PC-3 (cell line): ENCODE measurements around the gene DSG2. TPM values are rescaled to one million over a fixed set of nuclear protein-coding genes. Genes with fewer than 3 reads are reported as not detected.

Experiments used
- ATAC-seq: fragments of 200-7000 bp; cut with Tn5 transposase; 2 replicates; pipeline ENCODE4 v1.9.1; 2020; ENCODE audit warnings: mild to moderate bottlenecking, moderate library complexity
- BruUV-seq: library from RNA; stranded (reverse); fragments of 400-500 nt; replicated peaks from 2 replicates; lab custom pipeline; 2021; lab: Mats Ljungman, UMichigan
- CTCF ChIA-PET: fragments of 300-600 bp; sonication (Branson Sonifier 250); formaldehyde crosslinking; loops from one replicate; lab custom pipeline; 2022; ENCODE audit warnings: antibody characterized with exemption; lab: Charles Lee
- POLR2A ChIA-PET: fragments of 300-600 bp; sonication (Branson Sonifier 250); formaldehyde crosslinking; loops from one replicate; lab custom pipeline; 2022; ENCODE audit warnings: antibody characterized with exemption; ENCODE audit not compliant: unreplicated experiment; lab: Charles Lee
- DNase-seq: peaks from one replicate; pipeline ENCODE4 v3.0.0-alpha.2; 2015
- H2AFZ ChIP-seq: fragments of 300-600 bp; sonication (generic); 2 replicates; pipeline ENCODE4 v1.6.0; 2016; ENCODE audit warnings: antibody characterized with exemption, low read length
- H3F3A ChIP-seq: fragments of 300-600 bp; sonication (generic); one replicate; pipeline ENCODE4 v1.6.0; 2017; ENCODE audit warnings: antibody characterized with exemption, low read length, control low read depth, mild to moderate bottlenecking; ENCODE audit not compliant: unreplicated experiment
- H3K27ac ChIP-seq: fragments of 300-600 bp; sonication (generic); 2 replicates; pipeline ENCODE4 v1.5.1; 2016; ENCODE audit warnings: mild to moderate bottlenecking, low read length
- H3K27me3 ChIP-seq: fragments of 300-600 bp; sonication (generic); 2 replicates; pipeline ENCODE4 v1.6.1; 2016; ENCODE audit warnings: low read length, mixed read lengths
- H3K36me3 ChIP-seq: fragments of 300-600 bp; sonication (generic); 2 replicates; pipeline ENCODE4 v1.6.1; 2016; ENCODE audit warnings: low read depth, mixed run types, low read length, mixed read lengths
- H3K4me1 ChIP-seq: fragments of 300-600 bp; sonication (generic); 2 replicates; pipeline ENCODE4 v1.5.1; 2016; ENCODE audit warnings: low read length; ENCODE audit not compliant: insufficient read depth
- H3K4me2 ChIP-seq: fragments of 300-600 bp; sonication (generic); 2 replicates; pipeline ENCODE4 v1.6.0; 2016; ENCODE audit warnings: low read length
- H3K4me3 ChIP-seq: fragments of 300-600 bp; sonication (generic); 2 replicates; pipeline ENCODE4 v1.5.1; 2016; ENCODE audit warnings: mild to moderate bottlenecking, low read length, mixed read lengths
- H3K79me2 ChIP-seq: fragments of 300-600 bp; sonication (generic); 2 replicates; pipeline ENCODE4 v1.6.1; 2017; ENCODE audit warnings: low read length, mixed read lengths
- H3K9ac ChIP-seq: fragments of 300-600 bp; sonication (generic); 2 replicates; pipeline ENCODE4 v1.6.0; 2016; ENCODE audit warnings: mild to moderate bottlenecking, low read length
- H3K9me2 ChIP-seq: fragments of 300-600 bp; sonication (generic); replicated peaks from 2 replicates; pipeline ENCODE4 v1.6.1; 2016; ENCODE audit warnings: mixed run types, low read length, mixed read lengths
- H3K9me3 ChIP-seq: fragments of 300-600 bp; sonication (generic); 2 replicates; pipeline ENCODE4 v1.6.1; 2016; ENCODE audit warnings: low read length, mixed read lengths
- H4K20me1 ChIP-seq: fragments of 300-600 bp; sonication (generic); 2 replicates; pipeline ENCODE4 v1.6.1; 2016; ENCODE audit warnings: low read length, mixed read lengths
- EZH2 ChIP-seq: fragments of 300-600 bp; sonication (generic); IDR thresholded peaks from one replicate; pipeline ENCODE4 v1.6.1; 2017; ENCODE audit warnings: antibody characterized with exemption, mild to moderate bottlenecking, low read length; ENCODE audit not compliant: unreplicated experiment
- EZH2phosphoT487 ChIP-seq: fragments of 300-600 bp; sonication (generic); IDR thresholded peaks from 2 replicates; pipeline ENCODE4 v1.6.1; 2018; ENCODE audit warnings: mild to moderate bottlenecking, antibody characterized with exemption, low read length, borderline replicate concordance
- intact Hi-C: fragments of 100-400 bp; cut with micrococcal nuclease; formaldehyde crosslinking; loops from 2 replicates; pipeline ENCODE4 v1.9.0; 2023
- total RNA-seq: library from RNA; depleted of rRNA; stranded (reverse); fragments of >200 nt; gene quantifications from 2 replicates; pipeline ENCODE4 v1.2.3, GENCODE V29; 2014
- TF ChIP-seq, protein P1 (sequence below): fragments of 300-600 bp; sonication (generic); conservative IDR thresholded peaks from 2 replicates; pipeline ENCODE4 v1.5.1; 2017; ENCODE audit warnings: antibody characterized with exemption, low read depth, mild to moderate bottlenecking, low read length

DSG2 gene
- total RNA-seq, 1 experiment from 2014 or later: 17.2 TPM

DNA sequence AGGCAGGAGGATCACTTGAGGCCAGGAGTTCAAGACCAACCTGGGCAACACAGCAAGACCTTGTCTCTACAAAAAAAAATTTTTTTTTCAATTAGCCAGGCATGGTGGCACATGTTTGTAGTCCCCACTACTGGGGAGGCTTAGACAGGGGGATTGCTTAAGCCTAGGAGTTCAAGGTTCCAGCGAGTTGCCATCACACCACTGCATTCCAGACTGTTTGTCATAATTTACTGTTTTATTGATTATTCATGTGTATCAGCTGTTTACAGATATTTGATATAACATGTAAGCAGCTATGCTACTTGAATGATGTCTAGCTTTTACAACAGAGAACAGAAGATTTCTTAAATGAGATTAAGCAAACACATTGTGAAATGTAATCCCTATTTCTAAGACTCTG, 35.3 kb downstream of the DSG2 start:
- Histone ChIP-seq H3K4me3 (no peak overlapping the region), H3K9ac (no peak overlapping the region), H3K9me3 (no peaks in the 10 kb centered on the region), H3K4me1 (no peaks in the 10 kb centered on the region), H3F3A (no peaks in the 10 kb centered on the region), H2AFZ (no peak overlapping the region), H3K4me2 (no peak overlapping the region), H3K9me2 (no peaks in the 10 kb centered on the region), H3K27ac (no peak overlapping the region), H4K20me1 (no peaks in the 10 kb centered on the region), H3K79me2 (no peaks in the 10 kb centered on the region), H3K27me3 (no peaks in the 10 kb centered on the region), H3K36me3 (no peaks in the 10 kb centered on the region)
- POLR2A ChIA-PET: no interaction called here
- ATAC-seq (no peak), DNase-seq (no peak)
- intact Hi-C loops: no loop called here
- TF ChIP-seq, protein P1, sequence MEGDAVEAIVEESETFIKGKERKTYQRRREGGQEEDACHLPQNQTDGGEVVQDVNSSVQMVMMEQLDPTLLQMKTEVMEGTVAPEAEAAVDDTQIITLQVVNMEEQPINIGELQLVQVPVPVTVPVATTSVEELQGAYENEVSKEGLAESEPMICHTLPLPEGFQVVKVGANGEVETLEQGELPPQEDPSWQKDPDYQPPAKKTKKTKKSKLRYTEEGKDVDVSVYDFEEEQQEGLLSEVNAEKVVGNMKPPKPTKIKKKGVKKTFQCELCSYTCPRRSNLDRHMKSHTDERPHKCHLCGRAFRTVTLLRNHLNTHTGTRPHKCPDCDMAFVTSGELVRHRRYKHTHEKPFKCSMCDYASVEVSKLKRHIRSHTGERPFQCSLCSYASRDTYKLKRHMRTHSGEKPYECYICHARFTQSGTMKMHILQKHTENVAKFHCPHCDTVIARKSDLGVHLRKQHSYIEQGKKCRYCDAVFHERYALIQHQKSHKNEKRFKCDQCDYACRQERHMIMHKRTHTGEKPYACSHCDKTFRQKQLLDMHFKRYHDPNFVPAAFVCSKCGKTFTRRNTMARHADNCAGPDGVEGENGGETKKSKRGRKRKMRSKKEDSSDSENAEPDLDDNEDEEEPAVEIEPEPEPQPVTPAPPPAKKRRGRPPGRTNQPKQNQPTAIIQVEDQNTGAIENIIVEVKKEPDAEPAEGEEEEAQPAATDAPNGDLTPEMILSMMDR: no peak
- TF ChIP-seq EZH2 (no peak), EZH2phosphoT487 (no peak)
- CTCF ChIA-PET: no interaction called here
- BruUV-seq: no TSS peak

DNA sequence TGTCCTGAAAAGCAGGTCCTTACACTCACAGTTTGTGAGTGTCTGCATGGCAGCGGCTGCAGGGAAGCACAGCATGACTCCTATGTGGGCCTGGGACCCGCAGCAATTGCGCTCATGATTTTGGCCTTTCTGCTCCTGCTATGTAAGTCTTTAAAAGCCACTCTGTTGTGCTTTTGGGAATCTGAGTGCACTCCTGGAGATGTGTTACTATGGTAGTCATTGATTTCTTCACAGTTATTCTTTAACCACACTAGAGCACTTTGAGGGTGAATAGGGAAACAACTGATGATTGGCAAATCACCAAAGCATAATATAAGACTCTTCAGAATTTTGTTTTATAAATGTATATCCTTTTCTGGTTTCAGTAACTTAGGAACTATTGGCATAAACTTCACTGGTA, 40.9 kb downstream of the DSG2 start:
- TF ChIP-seq EZH2phosphoT487 (no peak), EZH2 (no peak)
- TF ChIP-seq, protein P1: no peak
- Histone ChIP-seq H4K20me1 (no peaks in the 10 kb centered on the region), H3K4me3 (no peak overlapping the region), H3K4me1 (no peaks in the 10 kb centered on the region), H3K9me2 (no peaks in the 10 kb centered on the region), H3K4me2 (no peak overlapping the region), H3F3A (no peaks in the 10 kb centered on the region), H3K27me3 (no peaks in the 10 kb centered on the region), H3K36me3 (no peaks in the 10 kb centered on the region), H3K9ac (no peak overlapping the region), H2AFZ (no peak overlapping the region), H3K9me3 (no peaks in the 10 kb centered on the region), H3K79me2 (no peaks in the 10 kb centered on the region), H3K27ac (no peak overlapping the region)
- BruUV-seq: no TSS peak
- DNase-seq (no peak), ATAC-seq (no peak)
- intact Hi-C loops: no loop called here
- ChIA-PET CTCF (no interaction called here), POLR2A (no interaction called here)

DNA sequence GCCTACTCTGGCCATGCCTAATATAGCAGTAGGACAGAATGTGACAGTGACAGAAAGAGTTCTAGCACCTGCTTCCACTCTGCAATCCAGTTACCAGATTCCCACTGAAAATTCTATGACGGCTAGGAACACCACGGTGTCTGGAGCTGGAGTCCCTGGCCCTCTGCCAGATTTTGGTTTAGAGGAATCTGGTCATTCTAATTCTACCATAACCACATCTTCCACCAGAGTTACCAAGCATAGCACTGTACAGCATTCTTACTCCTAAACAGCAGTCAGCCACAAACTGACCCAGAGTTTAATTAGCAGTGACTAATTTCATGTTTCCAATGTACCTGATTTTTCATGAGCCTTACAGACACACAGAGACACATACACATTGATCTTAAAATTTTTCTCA, 48.5 kb downstream of the DSG2 start:
- H3K9me2 ChIP-seq: no peaks in the 10 kb centered on the region
- H3K27me3 ChIP-seq: no peaks in the 10 kb centered on the region
- H3K4me1 ChIP-seq: no peaks in the 10 kb centered on the region
- no peaks in the 10 kb centered on the region for H3F3A ChIP-seq
- no peak overlapping the region for H2AFZ ChIP-seq
- TF ChIP-seq EZH2phosphoT487 (no peak), EZH2 (no peak)
- TF ChIP-seq, protein P1: no peak
- no peaks in the 10 kb centered on the region for H4K20me1 ChIP-seq
- no peaks in the 10 kb centered on the region for H3K79me2 ChIP-seq
- no peak overlapping the region for H3K9ac ChIP-seq
- no peaks in the 10 kb centered on the region for H3K9me3 ChIP-seq
- no peak overlapping the region for H3K4me3 ChIP-seq
- DNase-seq: no peak
- H3K27ac ChIP-seq: no peak overlapping the region
- CTCF ChIA-PET: no interaction called here
- ATAC-seq: no peak; the same call in 1 of the 2 replicates
- POLR2A ChIA-PET: no interaction called here
- no TSS peak for BruUV-seq
- H3K4me2 ChIP-seq: no peak overlapping the region
- intact Hi-C loops: no loop called here
- no peaks in the 10 kb centered on the region for H3K36me3 ChIP-seq
